ENCODE measurements around the gene SV2C. TPM values are rescaled to one million over a fixed set of nuclear protein-coding genes. Genes with fewer than 3 reads are reported as not detected.
A peak's percentile ranks its signal among the peaks of the same experiment; 100 is the strongest.
"Not testable (repeated sequence)": the region's sequence is repeated elsewhere in the genome, so short reads cannot be mapped to it uniquely, and the experiment has no call there.

The SV2C gene
- total RNA-seq, result 0.27 and 0.48 TPM in 2 replicates
- long read RNA-seq, result 0 reads

GRCh38 chr5:76082772-76083554 lies at the start of gene SV2C:
Gene SV2C (plus strand): TSS chr5:76083383. CDS start chr5:76131751, 48,368 bp downstream.
- Mint-ChIP-seq H3K4me3 (ENCODE audit: low read depth) (peak within 1 kb of the TSS; percentile 73), H3K27ac (peak within 1 kb of the TSS; percentile 82), H3K27me3 (peaks cover 94% of the 10 kb centered on the region), H3K36me3 (ENCODE audit: insufficient read depth) (no peaks in the 10 kb centered on the region), H3K4me1 (ENCODE audit: low read depth) (peaks cover 16% of the 10 kb centered on the region), H3K9me3 (ENCODE audit: low read depth) (no peaks in the 10 kb centered on the region)
- peak; percentile 34 for DNase-seq (ENCODE audit: low spot score, unreplicated experiment)
- TF ChIP-seq CTCF (IDR thresholded peaks at IDR 0.05; ENCODE audit: unreplicated experiment), result no peak

- not testable (repeated sequence) for DNase-seq (ENCODE audit: low spot score, unreplicated experiment); H3K27ac Mint-ChIP-seq; H3K4me1 Mint-ChIP-seq (ENCODE audit: low read depth)
Measured at GRCh38 chr5:76037736-76038151, 45.4 kb upstream of the SV2C start.

GRCh38 chr5:76038212-76038611 lies 45.0 kb upstream of the SV2C start:
- no peak overlapping the region for H3K27ac Mint-ChIP-seq
- peaks cover 3% of the 10 kb centered on the region for H3K4me1 Mint-ChIP-seq (ENCODE audit: low read depth)
- peaks cover 10% of the 10 kb centered on the region for H3K9me3 Mint-ChIP-seq (ENCODE audit: low read depth)
- no peak for TF ChIP-seq CTCF (IDR thresholded peaks at IDR 0.05; ENCODE audit: unreplicated experiment)
- H3K27me3 Mint-ChIP-seq, result peaks cover 23% of the 10 kb centered on the region
- no peaks in the 10 kb centered on the region for H3K36me3 Mint-ChIP-seq (ENCODE audit: insufficient read depth)
- H3K4me3 Mint-ChIP-seq (ENCODE audit: low read depth), result peak overlapping the region; percentile 64
- no peak for DNase-seq (ENCODE audit: low spot score, unreplicated experiment)

More at GRCh38 chr5:76037736-76038151, 45.4 kb upstream of the SV2C start:
- H3K9me3 Mint-ChIP-seq (ENCODE audit: low read depth); H3K36me3 Mint-ChIP-seq (ENCODE audit: insufficient read depth): not testable (repeated sequence)
- H3K27me3 Mint-ChIP-seq, result peaks cover 23% of the 10 kb centered on the region
- H3K4me3 Mint-ChIP-seq (ENCODE audit: low read depth), result peak overlapping the region; percentile 64

GRCh38 chr5:76040806-76041205 lies 42.4 kb upstream of the SV2C start:
- peaks cover 3% of the 10 kb centered on the region for H3K4me1 Mint-ChIP-seq (ENCODE audit: low read depth)
- H3K36me3 Mint-ChIP-seq (ENCODE audit: insufficient read depth), result no peaks in the 10 kb centered on the region
- TF ChIP-seq CTCF (IDR thresholded peaks at IDR 0.05; ENCODE audit: unreplicated experiment), result no peak
- no peak overlapping the region for H3K27ac Mint-ChIP-seq
- DNase-seq (ENCODE audit: low spot score, unreplicated experiment), result no peak
- no peak overlapping the region for H3K4me3 Mint-ChIP-seq (ENCODE audit: low read depth)
- peaks cover 15% of the 10 kb centered on the region for H3K27me3 Mint-ChIP-seq
- H3K9me3 Mint-ChIP-seq (ENCODE audit: low read depth), result no peaks in the 10 kb centered on the region

- peak; percentile 67 for DNase-seq (ENCODE audit: low spot score, unreplicated experiment)
- peaks cover 3% of the 10 kb centered on the region for H3K4me1 Mint-ChIP-seq (ENCODE audit: low read depth)
Measured at GRCh38 chr5:76041863-76042262, 41.3 kb upstream of the SV2C start.

More at GRCh38 chr5:76041863-76042262, 41.3 kb upstream of the SV2C start:
- H3K9me3 Mint-ChIP-seq (ENCODE audit: low read depth), result no peaks in the 10 kb centered on the region
- no peak overlapping the region for H3K27ac Mint-ChIP-seq
- no peaks in the 10 kb centered on the region for H3K36me3 Mint-ChIP-seq (ENCODE audit: insufficient read depth)
- peaks cover 19% of the 10 kb centered on the region for H3K27me3 Mint-ChIP-seq
- TF ChIP-seq CTCF (IDR thresholded peaks at IDR 0.05; ENCODE audit: unreplicated experiment), result no peak
- no peak overlapping the region for H3K4me3 Mint-ChIP-seq (ENCODE audit: low read depth)

All from progenitor cell of endocrine pancreas (in vitro differentiated cells).